OCI-LY3 (cell line): ENCODE measurements around the gene TMEM17.

Experiments used
- EZH2phosphoT487 ChIP-seq: fragments of 200-600 bp; shearing (Covaris generic); IDR thresholded peaks from 2 replicates; pipeline ENCODE4 v1.6.1; 2018; ENCODE audit warnings: antibody characterized with exemption, mixed run types, low read depth
- TF ChIP-seq, protein P1 (sequence below): fragments of 200-600, 300-600 bp; sonication (generic); IDR thresholded peaks from 2 replicates; pipeline ENCODE4 v1.5.1; 2014; ENCODE audit warnings: antibody characterized with exemption, low read length, low read depth

DNA sequence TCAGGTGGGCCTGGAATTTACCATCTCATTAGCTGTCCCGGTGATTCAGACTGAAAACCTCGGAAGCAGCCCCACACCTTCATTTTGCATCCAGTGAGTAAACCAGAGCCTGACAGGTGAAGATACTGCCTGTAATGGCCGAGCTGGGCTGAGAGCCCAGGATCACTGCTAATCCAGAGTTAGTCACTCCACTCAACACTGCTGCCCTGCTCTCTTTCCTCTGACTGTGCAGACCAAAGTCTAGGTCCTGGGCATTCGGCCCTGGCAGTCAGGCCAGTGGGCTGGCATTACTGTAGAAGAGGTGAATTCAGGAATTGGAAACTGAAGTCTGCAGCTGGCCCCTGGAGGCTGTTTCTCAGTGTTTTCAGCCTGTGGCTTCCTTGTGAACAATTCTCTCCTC, 44.3 kb downstream of the TMEM17 start:
- TF ChIP-seq, protein P1, sequence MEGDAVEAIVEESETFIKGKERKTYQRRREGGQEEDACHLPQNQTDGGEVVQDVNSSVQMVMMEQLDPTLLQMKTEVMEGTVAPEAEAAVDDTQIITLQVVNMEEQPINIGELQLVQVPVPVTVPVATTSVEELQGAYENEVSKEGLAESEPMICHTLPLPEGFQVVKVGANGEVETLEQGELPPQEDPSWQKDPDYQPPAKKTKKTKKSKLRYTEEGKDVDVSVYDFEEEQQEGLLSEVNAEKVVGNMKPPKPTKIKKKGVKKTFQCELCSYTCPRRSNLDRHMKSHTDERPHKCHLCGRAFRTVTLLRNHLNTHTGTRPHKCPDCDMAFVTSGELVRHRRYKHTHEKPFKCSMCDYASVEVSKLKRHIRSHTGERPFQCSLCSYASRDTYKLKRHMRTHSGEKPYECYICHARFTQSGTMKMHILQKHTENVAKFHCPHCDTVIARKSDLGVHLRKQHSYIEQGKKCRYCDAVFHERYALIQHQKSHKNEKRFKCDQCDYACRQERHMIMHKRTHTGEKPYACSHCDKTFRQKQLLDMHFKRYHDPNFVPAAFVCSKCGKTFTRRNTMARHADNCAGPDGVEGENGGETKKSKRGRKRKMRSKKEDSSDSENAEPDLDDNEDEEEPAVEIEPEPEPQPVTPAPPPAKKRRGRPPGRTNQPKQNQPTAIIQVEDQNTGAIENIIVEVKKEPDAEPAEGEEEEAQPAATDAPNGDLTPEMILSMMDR, result no peak
- TF ChIP-seq EZH2phosphoT487, result no peak
